K562 (cell line): ENCODE results near the gene TBX6. TPM values are rescaled to one million over a fixed set of nuclear protein-coding genes. Genes with fewer than 3 reads are reported as not detected.

Experiments used
- BDP1 ChIP-seq: IDR thresholded peaks from 3 replicates; pipeline ENCODE4 v1.6.1; 2011; ENCODE audit not compliant: insufficient read length, insufficient read depth
- CTCFL ChIP-seq: IDR thresholded peaks from 2 replicates; pipeline ENCODE4 v1.6.1; 2011; ENCODE audit warnings: borderline replicate concordance, low read depth, mild to moderate bottlenecking, moderate library complexity, low read length; ENCODE audit not compliant: insufficient read depth, poor library complexity, severe bottlenecking
- HDAC3 ChIP-seq: fragments of 450-650 bp; IDR thresholded peaks from 2 replicates; pipeline ENCODE4 v1.6.1; 2018; ENCODE audit warnings: borderline replicate concordance, mild to moderate bottlenecking, moderate library complexity; ENCODE audit not compliant: partially characterized antibody
- JUND ChIP-seq, 2 experiments: IDR thresholded peaks; 2 replicates in 1 of 2; 3 replicates in 1 of 2; pipeline ENCODE4 v1.6.1; 2011; ENCODE audit warnings: borderline replicate concordance in 2 of 2, low read depth in 2 of 2, low read length in 2 of 2, improper control_type of control experiment in 1 of 2, missing biosample characterization in 1 of 2, missing genetic modification characterization in 1 of 2, missing genetic modification reagents in 1 of 2
- PHF20 ChIP-seq: fragments of 450-650 bp; IDR thresholded peaks from 2 replicates; pipeline ENCODE4 v1.6.1; 2018; ENCODE audit not compliant: partially characterized antibody
- REST ChIP-seq, 2 experiments: fragments of 450-650 bp; formaldehyde crosslinking in 1 of 2; IDR thresholded peaks; 2 replicates each; pipeline versions ENCODE4 v1.4.0 to v1.6.1; 2014 to 2020; ENCODE audit warnings: mild to moderate bottlenecking in 2 of 2, borderline replicate concordance in 1 of 2, low read depth in 1 of 2
- SRF ChIP-seq, 2 experiments: fragments of 250-450, 450-650 bp in 1 of 2; sonication (Bioruptor Pico) in 1 of 2; sonication (generic) in 1 of 2; formaldehyde crosslinking; IDR thresholded peaks; 2 replicates each; pipeline versions ENCODE4 v1.5.0 to v1.5.1; 2020 to 2022; ENCODE audit warnings: mild to moderate bottlenecking in 1 of 2, missing genetic modification reagents in 1 of 2
- TOE1 ChIP-seq, 2 experiments: fragments of 450-650 bp in 1 of 2; sonication (generic) in 1 of 2; formaldehyde crosslinking in 1 of 2; IDR thresholded peaks; 2 replicates each; pipeline versions ENCODE4 v1.7.1 to v1.8.0; 2016 to 2022; ENCODE audit warnings: borderline replicate concordance in 2 of 2, mild to moderate bottlenecking in 2 of 2, antibody characterized with exemption in 1 of 2, inconsistent platforms in 1 of 2, low read depth in 1 of 2, missing genetic modification reagents in 1 of 2, moderate library complexity in 1 of 2
- ZNF263 ChIP-seq: sonication (generic); formaldehyde crosslinking; IDR thresholded peaks from 2 replicates; pipeline ENCODE4 v1.8.0; 2022; ENCODE audit warnings: mild to moderate bottlenecking, missing genetic modification reagents, borderline replicate concordance
- ZNF384 ChIP-seq: IDR thresholded peaks from 2 replicates; pipeline ENCODE4 v1.6.1; 2012; ENCODE audit warnings: low read depth, low read length, improper control_type of control experiment
- ZNF445 ChIP-seq: fragments of 250-450 bp; sonication (Bioruptor Pico); IDR thresholded peaks from 2 replicates; pipeline ENCODE4 v1.4.0; 2020; ENCODE audit warnings: low read depth, mild to moderate bottlenecking, moderate library complexity
- polyA plus RNA-seq, 8 experiments: library from polyadenylated mRNA; depleted of rRNA in 4 of 8; stranded (reverse) in 5 of 8; unstranded in 3 of 8; fragments of >200 nt; fragmentation: Nextera tagmentation in 2 of 8; fragmentation: Illumina TruSeq in 1 of 8; extraction: Ambion mirVana in 2 of 8; extraction: Trizol in 1 of 8; gene quantifications; 2 replicates each; pipeline versions ENCODE4 v1.2.1 to v1.2.3, GENCODE V29; 2011 to 2014; ENCODE audit warnings: inconsistent platforms in 1 of 8, missing spikeins in 1 of 8
- total RNA-seq, 7 experiments: library from RNA; depleted of rRNA in 6 of 7; stranded (reverse); fragments of >200 nt in 6 of 7; fragmentation: Illumina TruSeq in 2 of 7; extraction: Trizol in 2 of 7; gene quantifications; 2 replicates each; pipeline versions ENCODE4 v1.2.1 to v1.2.3, GENCODE V29; 2011 to 2021; ENCODE audit warnings: low replicate concordance in 1 of 7
- TF ChIP-seq, protein P1 (sequence below): sonication (generic); formaldehyde crosslinking; IDR thresholded peaks from 2 replicates; pipeline ENCODE4 v1.9.0; 2022; ENCODE audit warnings: mild to moderate bottlenecking, missing genetic modification reagents

The TBX6 gene
- total and polyA plus RNA-seq, 9 of the 15 experiments (the other 6 are each of a cell fraction or from before 2014, with no cell fraction given) = 0.07 to 0.58 (median 0.11) TPM; not detected in 2

- TF ChIP-seq SRF (CRISPR knock-in tag; IDR thresholded peaks at IDR 0.05) (no peak), BDP1 (no peak), TOE1 (IDR thresholded peaks at IDR 0.05; ENCODE audit: borderline replicate concordance) (0 out of 2 replicates have a peak, but pooled peaks have one; percentile 14), TOE1 (CRISPR knock-in tag; IDR thresholded peaks at IDR 0.05; ENCODE audit: borderline replicate concordance, low read depth) (no peak), JUND (IDR thresholded peaks at IDR 0.05; ENCODE audit: borderline replicate concordance, low read depth, low read length) (no peak), JUND (tag; IDR thresholded peaks at IDR 0.05; ENCODE audit: borderline replicate concordance, low read depth, low read length) (no peak), REST (IDR thresholded peaks at IDR 0.05; ENCODE audit: borderline replicate concordance) (no peak), REST (CRISPR knock-in tag; IDR thresholded peaks at IDR 0.05; ENCODE audit: low read depth) (no peak), HDAC3 (no peak), ZNF263 (CRISPR knock-in tag) (no peak), ZNF384 (no peak), PHF20 (no peak), ZNF445 (CRISPR knock-in tag) (no peak), CTCFL (no peak)
- TF ChIP-seq, protein P1, sequence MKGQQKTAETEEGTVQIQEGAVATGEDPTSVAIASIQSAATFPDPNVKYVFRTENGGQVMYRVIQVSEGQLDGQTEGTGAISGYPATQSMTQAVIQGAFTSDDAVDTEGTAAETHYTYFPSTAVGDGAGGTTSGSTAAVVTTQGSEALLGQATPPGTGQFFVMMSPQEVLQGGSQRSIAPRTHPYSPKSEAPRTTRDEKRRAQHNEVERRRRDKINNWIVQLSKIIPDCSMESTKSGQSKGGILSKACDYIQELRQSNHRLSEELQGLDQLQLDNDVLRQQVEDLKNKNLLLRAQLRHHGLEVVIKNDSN = no peak
Observed at GRCh38 chr16:30053376-30054015, 38.2 kb downstream of the TBX6 start (continued).
